Mesothelial cell of epicardium (in vitro differentiated cells): Measurements from ENCODE around the gene FBP2. TPM values are rescaled to one million over a fixed set of nuclear protein-coding genes. Genes with fewer than 3 reads are reported as not detected.

Source experiments
- DNase-seq, 2 experiments: peaks; one replicate each; pipeline ENCODE4 v3.0.0; 2021; ENCODE audit warnings: low spot score in 2 of 2; ENCODE audit not compliant: unreplicated experiment in 2 of 2
- H3K27ac Mint-ChIP-seq: 2 replicates; pipeline ENCODE4 v1.8.0; 2021; ENCODE audit warnings: mixed read lengths
- H3K27me3 Mint-ChIP-seq: 2 replicates; pipeline ENCODE4 v1.8.0; 2021; ENCODE audit warnings: low read depth, mixed read lengths
- H3K36me3 Mint-ChIP-seq: 2 replicates; pipeline ENCODE4 v1.8.0; 2021; ENCODE audit warnings: mixed read lengths
- H3K4me1 Mint-ChIP-seq: 2 replicates; pipeline ENCODE4 v1.8.0; 2021; ENCODE audit warnings: mixed read lengths
- H3K4me3 Mint-ChIP-seq: 2 replicates; pipeline ENCODE4 v1.8.0; 2021; ENCODE audit warnings: mild to moderate bottlenecking, moderate library complexity, mixed read lengths
- H3K9me3 Mint-ChIP-seq: 2 replicates; pipeline ENCODE4 v1.8.0; 2021; ENCODE audit warnings: mixed read lengths
- CTCF ChIP-seq: fragments of 200-600 bp; sonication (generic); IDR thresholded peaks from one replicate; pipeline ENCODE4 v1.5.0; 2021; ENCODE audit warnings: antibody characterized with exemption; ENCODE audit not compliant: unreplicated experiment
- total RNA-seq: library from RNA; stranded (reverse); gene quantifications from 3 replicates; pipeline ENCODE4 v1.2.1, GENCODE V29; 2021

Gene FBP2
- total RNA-seq, 1 donor from 2014 or later = not detected

GRCh38 chr9:94638335-94639060 lies 44.9 kb upstream of the FBP2 start:
- Mint-ChIP-seq H3K27me3 (peaks cover 39% of the 10 kb centered on the region), H3K36me3 (no peaks in the 10 kb centered on the region), H3K4me1 (peaks cover 14% of the 10 kb centered on the region), H3K9me3 (no peaks in the 10 kb centered on the region), H3K27ac (no peak overlapping the region), H3K4me3 (peak overlapping the region; percentile 88)
- no peak for DNase-seq
- no peak for TF ChIP-seq CTCF

- no peak for TF ChIP-seq CTCF
- Mint-ChIP-seq H3K27me3 (peaks cover 7% of the 10 kb centered on the region), H3K36me3 (no peaks in the 10 kb centered on the region), H3K4me3 (no peak overlapping the region), H3K27ac (peak overlapping the region; percentile 81), H3K4me1 (peaks cover 38% of the 10 kb centered on the region), H3K9me3 (no peaks in the 10 kb centered on the region)
- DNase-seq = no peak
Observed at GRCh38 chr9:94632737-94633136, 39.1 kb upstream of the FBP2 start.

GRCh38 chr9:94631599-94631998 lies 38.0 kb upstream of the FBP2 start:
- no peaks in the 10 kb centered on the region for H3K27me3 Mint-ChIP-seq
- peaks cover 38% of the 10 kb centered on the region for H3K4me1 Mint-ChIP-seq
- peak overlapping the region; percentile 81 for H3K27ac Mint-ChIP-seq
- H3K9me3 Mint-ChIP-seq = no peaks in the 10 kb centered on the region
- H3K36me3 Mint-ChIP-seq = no peaks in the 10 kb centered on the region
- no peak for DNase-seq
- no peak overlapping the region for H3K4me3 Mint-ChIP-seq
- TF ChIP-seq CTCF = no peak

- H3K4me3 Mint-ChIP-seq = no peak overlapping the region
- DNase-seq = peak in 1 of 2 experiments; percentile 42
- H3K4me1 Mint-ChIP-seq = peaks cover 45% of the 10 kb centered on the region
- H3K9me3 Mint-ChIP-seq = no peaks in the 10 kb centered on the region
- no peaks in the 10 kb centered on the region for H3K36me3 Mint-ChIP-seq
- peak overlapping the region; percentile 81 for H3K27ac Mint-ChIP-seq
- H3K27me3 Mint-ChIP-seq = no peaks in the 10 kb centered on the region
- no peak for TF ChIP-seq CTCF
Observed at GRCh38 chr9:94630833-94631232, 37.2 kb upstream of the FBP2 start.

GRCh38 chr9:94630281-94630680 lies 36.7 kb upstream of the FBP2 start:
- peaks cover 45% of the 10 kb centered on the region for H3K4me1 Mint-ChIP-seq
- no peak overlapping the region for H3K27ac Mint-ChIP-seq
- no peak for DNase-seq
- H3K27me3 Mint-ChIP-seq = no peaks in the 10 kb centered on the region
- H3K36me3 Mint-ChIP-seq = no peaks in the 10 kb centered on the region
- TF ChIP-seq CTCF = no peak
- no peaks in the 10 kb centered on the region for H3K9me3 Mint-ChIP-seq
- no peak overlapping the region for H3K4me3 Mint-ChIP-seq
